Aorta (tissue), 5 donors: Measurements from ENCODE around the gene TRAM2. TPM values are rescaled to one million over a fixed set of nuclear protein-coding genes. Genes with fewer than 3 reads are reported as not detected.

ENCODE experiments used
- ATAC-seq: fragments of 200-7000 bp; cut with Tn5 transposase; one replicate; pipeline ENCODE4 v1.9.1; 2022; ENCODE audit warnings: moderate library complexity; ENCODE audit not compliant: low FRiP score
- DNase-seq, 2 donors: peaks; one replicate each; pipeline ENCODE4 v3.0.0-alpha.2; 2020
- H3K27ac ChIP-seq, 2 donors: one replicate each; pipeline ENCODE4 v1.5.1; 2013; ENCODE audit warnings: low read length in 2 of 2, mild to moderate bottlenecking in 2 of 2, moderate library complexity in 2 of 2, control low read depth in 1 of 2, inconsistent platforms in 1 of 2, low read depth in 1 of 2
- H3K27me3 ChIP-seq, 2 donors: one replicate each; pipeline ENCODE4 v1.6.1; 2013; ENCODE audit warnings: control low read depth in 1 of 2, low read length in 1 of 2, mild to moderate bottlenecking in 1 of 2, moderate library complexity in 1 of 2; ENCODE audit not compliant: insufficient read depth in 2 of 2, control insufficient read depth in 1 of 2
- H3K36me3 ChIP-seq, 2 donors: one replicate each; pipeline ENCODE4 v1.6.1; 2013; ENCODE audit warnings: control low read depth in 1 of 2, low read length in 1 of 2, mild to moderate bottlenecking in 1 of 2; ENCODE audit not compliant: insufficient read depth in 2 of 2, control insufficient read depth in 1 of 2
- H3K4me1 ChIP-seq, 2 donors: one replicate each; pipeline ENCODE4 v1.6.1; 2013; ENCODE audit warnings: low read length in 2 of 2, control low read depth in 1 of 2, mild to moderate bottlenecking in 1 of 2, moderate library complexity in 1 of 2; ENCODE audit not compliant: insufficient read depth in 2 of 2, control insufficient read depth in 1 of 2
- H3K4me3 ChIP-seq, 2 donors: one replicate each; pipeline ENCODE4 v1.5.1; 2013; ENCODE audit warnings: low read length in 2 of 2, control low read depth in 1 of 2, mild to moderate bottlenecking in 1 of 2
- H3K9me3 ChIP-seq: one replicate; pipeline ENCODE4 v1.6.1; 2013; ENCODE audit warnings: mild to moderate bottlenecking, low read length; ENCODE audit not compliant: control insufficient read depth
- WGBS, 2 donors: extraction: QIAGEN DNeasy Blood & Tissue Kit; methylation state at CpG; one replicate each; pipeline ENCODE4 v1.1.7; 2013; 5-methylcytosine and 5-hydroxymethylcytosine counted together
- intact Hi-C, 2 donors: fragments of 100-400 bp; cut with DNase I; formaldehyde crosslinking; loops; one replicate each; pipeline versions ENCODE4 v1.14.2 to v1.15.0; 2022
- polyA plus RNA-seq, 2 donors: library from polyadenylated mRNA; stranded (reverse); fragments of 200-250 nt; gene quantifications; one replicate each; pipeline ENCODE4 v1.2.3, GENCODE V29; 2013
- total RNA-seq, 2 donors: library from RNA; stranded (reverse); fragmentation: NEBNext Ultra II Directional; extraction: Animal tissue kit (Norgen Biotek cat#: 25700); gene quantifications; one replicate each; pipeline ENCODE4 v1.2.1, GENCODE V29; 2021
- donor health status: healthy with polysubstance abuse.
- donor health status: Bipolar disorder and iron deficiency.
- donor health status: DM: no; HTN: no; CAD: no.
- donor health status: DM: no; HTN: no; CAD: no.
- donor health status: DM: yes; HTN: yes; CAD: no.

The TRAM2 gene
- total and polyA plus RNA-seq, 4 donors = 7.5 to 39.5 (median 30.3) TPM

DNA sequence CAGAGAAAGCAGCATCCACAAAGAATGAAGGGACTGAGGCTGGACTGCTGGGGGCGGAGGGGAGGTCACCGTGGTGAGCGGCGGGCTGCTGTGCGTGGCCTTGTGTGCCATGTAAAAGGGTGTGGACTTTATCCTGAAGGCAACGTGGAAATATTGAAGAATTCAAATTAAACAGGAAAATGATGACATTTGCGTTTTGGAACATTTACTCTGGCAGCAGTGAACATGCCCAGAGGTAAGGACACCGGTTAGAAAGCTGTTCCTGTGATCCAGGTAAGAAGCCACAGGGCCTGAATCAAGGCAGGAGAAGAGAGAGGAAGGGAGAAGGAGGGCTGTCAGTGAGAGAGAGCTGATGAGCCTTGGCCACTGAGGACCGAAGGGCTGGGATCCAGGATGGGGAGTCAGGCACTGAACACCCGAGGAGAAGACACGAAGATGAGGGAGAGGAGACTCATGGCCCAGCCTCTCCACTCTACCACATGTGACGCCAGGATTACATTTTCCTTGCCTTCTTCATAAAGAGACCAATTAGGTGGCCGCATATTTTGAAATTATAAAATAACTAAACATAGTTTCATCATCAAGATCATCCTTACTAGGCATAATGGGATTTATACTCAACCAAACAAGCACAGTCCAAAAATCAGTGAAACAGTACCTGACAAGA, 58.4 kb downstream of the TRAM2 start:
- Histone ChIP-seq H3K4me1 (peaks cover 3 to 6% of the 10 kb centered on the region in 2 donors), H3K27ac (peak overlapping the region; percentile 62 to 90), H3K4me3 (no peak overlapping the region), H3K36me3 (peaks cover 0 to 2% of the 10 kb centered on the region in 2 donors), H3K9me3 (no peaks in the 10 kb centered on the region), H3K27me3 (no peaks in the 10 kb centered on the region)
- no peak for DNase-seq
- no peak for ATAC-seq
- intact Hi-C loops = loop anchor here (5.0 to 10.0 kb wide), 2 partner anchors 54 to 476 kb away; partner anchors contain the start of gene GSTA4 (in 1 of the 2)
- WGBS, 2 donors = 67 to 73% methylated on average over 13 of the region's 13 CpGs

DNA sequence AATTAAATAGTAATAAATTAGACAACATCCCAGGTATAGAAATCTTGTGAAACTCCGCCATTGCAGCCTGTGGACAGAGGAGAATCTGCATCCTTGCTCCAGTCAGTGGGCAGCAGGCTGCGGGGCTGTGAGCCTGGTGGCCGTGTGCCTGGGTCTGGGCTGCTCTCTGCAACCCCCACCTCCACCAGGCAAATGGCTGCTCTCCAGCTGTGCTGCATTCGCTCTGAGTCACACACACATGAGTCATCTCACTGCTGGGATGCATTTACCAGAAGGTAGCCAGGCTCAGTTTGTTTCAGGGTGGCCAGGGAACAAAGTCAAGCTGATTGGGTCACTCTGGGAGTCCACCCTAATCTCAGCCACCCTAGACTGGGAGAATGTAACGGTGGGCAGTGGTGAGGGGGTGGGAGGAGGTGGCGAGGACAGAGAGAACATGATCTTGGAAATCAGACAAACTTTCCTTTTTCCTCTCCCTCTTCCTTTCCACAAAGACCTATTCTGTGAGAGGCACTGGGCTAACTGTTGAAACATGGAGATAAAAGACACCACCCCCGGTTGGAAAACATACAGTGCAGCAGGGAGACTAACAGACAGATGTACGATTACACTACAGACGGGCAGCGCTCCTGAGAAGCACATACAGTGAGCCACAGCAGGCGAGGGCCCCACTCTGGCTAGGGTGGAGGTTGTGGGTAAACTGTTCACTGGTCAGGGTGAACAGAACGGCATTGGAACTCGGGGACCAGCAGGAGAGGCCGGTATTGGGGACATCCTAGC, 59.2 kb downstream of the TRAM2 start:
- ATAC-seq (peak; percentile 92), DNase-seq (peak; percentile 91 to 94)
- Histone ChIP-seq H3K4me3 (no peak overlapping the region), H3K27me3 (no peaks in the 10 kb centered on the region), H3K9me3 (no peaks in the 10 kb centered on the region), H3K4me1 (peaks cover 3 to 8% of the 10 kb centered on the region in 2 donors), H3K36me3 (peaks cover 0 to 2% of the 10 kb centered on the region in 2 donors), H3K27ac (peak overlapping the region; percentile 62 to 90)
- 12% methylated on average over 14 of the region's 14 CpGs for WGBS, 2 donors
- intact Hi-C loops = loop anchor here (5.0 to 10.0 kb wide), 2 partner anchors 55 to 477 kb away; partner anchors contain the start of gene GSTA4 (in 1 of the 2)

DNA sequence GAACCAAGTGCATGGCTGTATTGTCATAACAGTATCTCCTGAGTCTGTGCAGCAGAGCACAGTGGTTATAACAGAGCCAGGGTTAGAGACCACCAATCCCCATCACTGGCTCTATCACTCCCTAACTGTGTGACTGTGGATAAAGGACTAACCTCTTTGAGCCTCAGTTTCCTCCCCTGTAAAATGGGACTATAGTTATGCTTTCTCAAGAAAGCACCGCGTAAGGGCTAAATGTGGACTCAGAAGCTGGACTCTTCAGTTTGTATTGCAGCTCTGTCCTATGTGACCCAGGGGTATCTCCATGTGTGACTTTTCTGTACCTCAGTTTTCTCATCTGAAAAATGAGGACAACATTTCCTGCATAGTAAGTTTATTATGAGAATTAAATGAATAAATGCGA, 59.9 kb downstream of the TRAM2 start:
- no peak for DNase-seq
- no peaks in the 10 kb centered on the region for H3K9me3 ChIP-seq
- no peaks in the 10 kb centered on the region for H3K27me3 ChIP-seq
- H3K27ac ChIP-seq = peak overlapping the region in 1 of 2 donors; percentile 22
- intact Hi-C loops = loop anchor here (5.0 to 10.0 kb wide), 2 partner anchors 55 to 478 kb away; partner anchors contain the start of gene GSTA4 (in 1 of the 2)
- no peak overlapping the region for H3K4me3 ChIP-seq
- no peak for ATAC-seq
- 86 to 90% methylated on average over 3 of the region's 3 CpGs for whole genome bisulfite sequencing, 2 donors
- H3K36me3 ChIP-seq = peaks cover 0 to 2% of the 10 kb centered on the region in 2 donors
- H3K4me1 ChIP-seq = peaks cover 3 to 10% of the 10 kb centered on the region in 2 donors

DNA sequence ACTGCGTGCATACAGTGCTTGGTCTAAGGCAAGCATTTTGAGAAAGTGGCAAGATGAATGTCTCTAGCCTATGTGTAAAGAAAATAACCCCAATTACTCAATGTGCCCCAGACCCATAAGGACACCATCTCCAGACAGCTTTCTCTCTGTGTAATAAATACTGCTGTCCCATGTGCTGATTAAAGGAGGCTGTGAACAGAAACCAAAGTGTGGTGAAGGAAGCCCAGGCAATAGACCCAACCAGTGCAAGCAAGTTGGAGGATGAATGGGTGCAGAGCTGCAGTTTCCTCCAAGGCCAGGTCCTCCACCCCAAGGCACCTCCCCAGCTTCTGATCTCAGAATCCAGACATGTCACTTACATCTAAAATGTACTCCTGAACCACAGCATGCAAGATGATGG, 60.6 kb downstream of the TRAM2 start:
- peak overlapping the region in 1 of 2 donors; percentile 22 for H3K27ac ChIP-seq
- 82 to 85% methylated on average over 1 of the region's 1 CpG for WGBS, 2 donors
- H3K9me3 ChIP-seq = no peaks in the 10 kb centered on the region
- no peaks in the 10 kb centered on the region for H3K27me3 ChIP-seq
- intact Hi-C loops = loop anchor here (5.0 to 10.0 kb wide), 2 partner anchors 56 to 479 kb away; partner anchors contain the start of gene GSTA4 (in 1 of the 2)
- no peak for ATAC-seq
- peaks cover 3 to 14% of the 10 kb centered on the region in 2 donors for H3K4me1 ChIP-seq
- H3K36me3 ChIP-seq = peaks cover 0 to 2% of the 10 kb centered on the region in 2 donors
- no peak overlapping the region for H3K4me3 ChIP-seq
- DNase-seq = no peak

DNA sequence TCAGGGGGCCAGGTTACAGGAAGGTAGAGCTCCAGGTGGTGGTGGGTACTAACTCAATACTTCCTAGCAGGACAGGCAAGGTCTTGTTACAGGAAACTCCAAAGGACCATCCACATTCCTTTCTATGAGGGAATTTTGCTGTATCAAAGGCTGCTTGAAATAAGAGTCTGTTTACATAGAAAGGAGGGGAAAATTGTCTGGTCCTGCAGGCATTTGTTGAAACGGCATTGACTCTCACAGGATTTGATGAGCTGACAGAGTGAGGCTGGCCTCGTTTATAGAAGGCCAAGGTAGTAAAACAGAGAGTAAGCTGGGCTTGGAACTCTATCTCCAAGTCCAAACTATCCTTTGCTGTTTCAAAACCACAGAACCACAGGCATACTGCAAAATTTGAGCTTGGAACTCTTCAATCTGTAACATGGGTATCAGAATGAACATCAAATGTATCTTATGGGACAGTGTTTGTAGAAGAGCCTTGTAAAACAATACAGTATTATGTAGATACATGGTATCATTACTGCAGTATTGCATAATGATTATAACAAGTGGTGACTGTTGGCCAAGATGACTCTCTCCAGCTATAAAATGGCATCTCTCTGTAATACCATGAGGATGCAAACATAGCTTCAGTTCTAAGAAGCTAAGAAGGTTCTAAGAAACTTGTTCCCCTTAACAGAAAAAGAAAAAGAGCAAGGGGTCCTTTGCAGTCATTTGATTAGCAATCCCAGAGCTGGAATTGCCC, 61.5 kb downstream of the TRAM2 start:
- WGBS, 2 donors = 64 to 69% methylated on average over 2 of the region's 2 CpGs
- H3K4me1 ChIP-seq = peaks cover 5 to 12% of the 10 kb centered on the region in 2 donors
- DNase-seq (no peak), ATAC-seq (no peak)
- H3K4me3 ChIP-seq = no peak overlapping the region
- intact Hi-C loops = loop anchor here (5.0 to 10.0 kb wide), 2 partner anchors 57 to 479 kb away; partner anchors contain the start of gene GSTA4 (in 1 of the 2)
- H3K36me3 ChIP-seq = peaks cover 0 to 2% of the 10 kb centered on the region in 2 donors
- H3K27ac ChIP-seq = no peak overlapping the region
- no peaks in the 10 kb centered on the region for H3K27me3 ChIP-seq
- no peaks in the 10 kb centered on the region for H3K9me3 ChIP-seq

DNA sequence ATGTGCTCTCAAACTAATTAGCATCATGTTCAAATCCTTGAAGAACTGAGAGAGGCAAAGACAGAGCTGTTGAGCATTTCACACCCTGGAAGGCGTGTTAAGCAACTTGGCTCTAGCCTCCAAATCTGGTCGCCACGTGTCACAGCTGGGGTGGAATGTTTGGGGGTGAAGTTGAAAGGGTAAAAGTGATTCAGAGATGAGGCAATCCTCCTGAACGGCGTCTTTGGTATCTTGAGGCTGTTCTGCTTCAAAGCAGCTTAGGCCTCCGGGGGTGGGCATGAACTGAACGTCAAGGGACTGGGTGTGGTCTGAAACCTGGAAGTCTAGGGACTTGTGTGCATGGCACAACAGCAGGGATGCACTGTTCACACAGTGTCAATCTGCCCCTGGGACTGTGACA, 62.3 kb downstream of the TRAM2 start:
- Histone ChIP-seq H3K9me3 (no peaks in the 10 kb centered on the region), H3K27ac (no peak overlapping the region), H3K4me1 (peaks cover 7 to 12% of the 10 kb centered on the region in 2 donors), H3K36me3 (peaks cover 0 to 2% of the 10 kb centered on the region in 2 donors), H3K27me3 (no peaks in the 10 kb centered on the region), H3K4me3 (no peak overlapping the region)
- DNase-seq (no peak), ATAC-seq (no peak)
- intact Hi-C loops = loop anchor here (5.0 to 10.0 kb wide), 2 partner anchors 33 to 480 kb away; partner anchors contain the start of gene GSTA4 (in 1 of the 2)
- WGBS, 2 donors = 56 to 58% methylated on average over 7 of the region's 7 CpGs

DNA sequence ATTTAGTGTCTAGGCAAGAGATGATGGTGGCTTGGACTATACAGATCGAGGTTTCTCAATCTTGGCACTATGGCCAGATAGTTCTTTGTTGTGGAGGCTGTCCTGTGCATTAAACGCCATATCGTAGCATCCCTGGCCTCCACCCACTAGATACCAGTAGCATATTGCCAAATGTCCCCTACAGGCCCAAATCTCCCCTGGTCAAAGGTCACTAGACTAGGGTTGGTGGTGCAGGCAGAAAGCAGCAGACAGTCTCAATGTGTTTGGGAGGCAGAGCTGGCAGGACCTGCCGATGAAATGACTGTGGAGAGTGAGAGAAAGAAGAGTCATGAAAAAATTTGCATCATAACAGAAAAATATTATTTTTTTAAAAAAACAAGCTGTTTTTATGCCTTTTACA, 63.0 kb downstream of the TRAM2 start:
- DNase-seq (no peak), ATAC-seq (no peak)
- intact Hi-C loops = loop anchor here (2.0 to 10.0 kb wide), 3 partner anchors 33 to 481 kb away; partner anchors contain the start of genes GSTA4 (in 1 of the 2) and TRAM2 (in 1 of the 2)
- no peaks in the 10 kb centered on the region for H3K9me3 ChIP-seq
- peaks cover 7 to 12% of the 10 kb centered on the region in 2 donors for H3K4me1 ChIP-seq
- peaks cover 0 to 2% of the 10 kb centered on the region in 2 donors for H3K36me3 ChIP-seq
- H3K27ac ChIP-seq = peak overlapping the region in 1 of 2 donors; percentile 55
- no peaks in the 10 kb centered on the region for H3K27me3 ChIP-seq
- H3K4me3 ChIP-seq = no peak overlapping the region
- 89 to 91% methylated on average over 4 of the region's 4 CpGs for WGBS, 2 donors

DNA sequence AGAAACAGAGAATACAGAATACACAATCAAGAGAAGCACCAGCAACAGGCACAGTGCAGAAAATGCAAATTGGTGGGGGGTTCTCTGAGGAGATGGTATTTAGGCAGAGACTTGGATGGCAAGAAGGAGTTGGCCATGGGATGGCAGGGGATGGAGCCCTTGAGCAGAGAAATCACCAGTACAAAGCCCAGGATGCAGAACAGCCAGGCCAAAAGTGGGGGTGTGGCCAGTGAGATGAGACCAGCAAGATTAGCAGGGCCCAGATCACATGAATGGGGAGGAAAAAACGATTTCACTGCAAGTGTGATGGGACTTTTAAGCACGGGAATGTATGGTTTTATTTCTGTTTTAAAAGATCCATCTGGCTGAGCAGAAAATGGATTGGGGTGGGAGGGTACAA, 63.4 kb downstream of the TRAM2 start:
- H3K27ac ChIP-seq = peak overlapping the region in 1 of 2 donors; percentile 78

More for the DNA sequence above, 63.4 kb downstream of the TRAM2 start:
- Histone ChIP-seq H3K27me3 (no peaks in the 10 kb centered on the region), H3K36me3 (peaks cover 0 to 2% of the 10 kb centered on the region in 2 donors), H3K4me1 (peaks cover 7 to 12% of the 10 kb centered on the region in 2 donors), H3K4me3 (no peak overlapping the region), H3K9me3 (no peaks in the 10 kb centered on the region)
- WGBS, 2 donors = 60 to 74% methylated on average over 2 of the region's 2 CpGs
- DNase-seq (no peak), ATAC-seq (no peak)
- intact Hi-C loops = loop anchor here (2.0 to 10.0 kb wide), 3 partner anchors 34 to 481 kb away; partner anchors contain the start of genes GSTA4 (in 1 of the 2) and TRAM2 (in 1 of the 2)
